ENCODE measurements around the gene ETS1.

ETS1 gene

DNA sequence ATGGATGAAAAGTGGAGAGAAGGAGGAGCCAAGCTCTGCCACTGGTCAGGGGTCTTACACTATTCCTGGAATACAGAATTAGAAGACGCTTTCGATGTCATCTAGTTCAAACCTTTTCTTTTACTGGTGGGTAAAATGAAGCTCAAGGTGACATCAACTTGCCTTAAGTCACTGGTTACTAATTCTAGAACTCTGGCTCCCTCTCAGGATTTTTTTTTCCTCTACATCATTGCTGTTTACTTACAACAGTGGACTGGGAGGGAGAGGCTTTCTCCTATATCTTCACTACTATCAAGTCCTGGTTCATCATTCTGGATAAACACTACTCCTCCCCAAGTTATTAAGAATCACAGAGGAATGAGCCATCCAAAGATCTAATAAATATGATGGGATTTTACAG, 82.9 kb downstream of the ETS1 start:
- H3K9ac ChIP-seq (ENCODE audit: low read depth, low read length): no peak overlapping the region
- no peaks in the 10 kb centered on the region for H3K9me3 ChIP-seq (ENCODE audit: control insufficient read depth, insufficient read depth, low read length)
- H3K4me1 ChIP-seq (ENCODE audit: control insufficient read depth, insufficient read depth, low read length): peaks cover 14% of the 10 kb centered on the region
- no peaks in the 10 kb centered on the region for H3K36me3 ChIP-seq (ENCODE audit: control insufficient read depth, insufficient read depth, low read length)
- H3K27me3 ChIP-seq (ENCODE audit: control insufficient read depth, insufficient read depth, low read length): no peaks in the 10 kb centered on the region
- no peak overlapping the region for H3K27ac ChIP-seq (ENCODE audit: low read depth, low read length)
- no peak overlapping the region for H3K4me3 ChIP-seq (ENCODE audit: low read depth, low read length)

GRCh38 chr11:128503245-128503991, 83.9 kb downstream of the ETS1 start:
- Histone ChIP-seq H3K27ac (ENCODE audit: low read depth, low read length) (no peak overlapping the region), H3K9ac (ENCODE audit: low read depth, low read length) (no peak overlapping the region), H3K27me3 (ENCODE audit: control insufficient read depth, insufficient read depth, low read length) (no peaks in the 10 kb centered on the region), H3K4me1 (ENCODE audit: control insufficient read depth, insufficient read depth, low read length) (peaks cover 14% of the 10 kb centered on the region), H3K36me3 (ENCODE audit: control insufficient read depth, insufficient read depth, low read length) (no peaks in the 10 kb centered on the region), H3K9me3 (ENCODE audit: control insufficient read depth, insufficient read depth, low read length) (no peaks in the 10 kb centered on the region), H3K4me3 (ENCODE audit: low read depth, low read length) (no peak overlapping the region)

- H3K4me1 ChIP-seq (ENCODE audit: control insufficient read depth, insufficient read depth, low read length): peaks cover 11% of the 10 kb centered on the region
- H3K27ac ChIP-seq (ENCODE audit: low read depth, low read length): no peak overlapping the region
- no peaks in the 10 kb centered on the region for H3K27me3 ChIP-seq (ENCODE audit: control insufficient read depth, insufficient read depth, low read length)
- no peaks in the 10 kb centered on the region for H3K9me3 ChIP-seq (ENCODE audit: control insufficient read depth, insufficient read depth, low read length)
- H3K9ac ChIP-seq (ENCODE audit: low read depth, low read length): no peak overlapping the region
- no peak overlapping the region for H3K4me3 ChIP-seq (ENCODE audit: low read depth, low read length)
- no peaks in the 10 kb centered on the region for H3K36me3 ChIP-seq (ENCODE audit: control insufficient read depth, insufficient read depth, low read length)
These were observed 84.6 kb downstream of the ETS1 start for GRCh38 chr11:128502726-128503125.

DNA sequence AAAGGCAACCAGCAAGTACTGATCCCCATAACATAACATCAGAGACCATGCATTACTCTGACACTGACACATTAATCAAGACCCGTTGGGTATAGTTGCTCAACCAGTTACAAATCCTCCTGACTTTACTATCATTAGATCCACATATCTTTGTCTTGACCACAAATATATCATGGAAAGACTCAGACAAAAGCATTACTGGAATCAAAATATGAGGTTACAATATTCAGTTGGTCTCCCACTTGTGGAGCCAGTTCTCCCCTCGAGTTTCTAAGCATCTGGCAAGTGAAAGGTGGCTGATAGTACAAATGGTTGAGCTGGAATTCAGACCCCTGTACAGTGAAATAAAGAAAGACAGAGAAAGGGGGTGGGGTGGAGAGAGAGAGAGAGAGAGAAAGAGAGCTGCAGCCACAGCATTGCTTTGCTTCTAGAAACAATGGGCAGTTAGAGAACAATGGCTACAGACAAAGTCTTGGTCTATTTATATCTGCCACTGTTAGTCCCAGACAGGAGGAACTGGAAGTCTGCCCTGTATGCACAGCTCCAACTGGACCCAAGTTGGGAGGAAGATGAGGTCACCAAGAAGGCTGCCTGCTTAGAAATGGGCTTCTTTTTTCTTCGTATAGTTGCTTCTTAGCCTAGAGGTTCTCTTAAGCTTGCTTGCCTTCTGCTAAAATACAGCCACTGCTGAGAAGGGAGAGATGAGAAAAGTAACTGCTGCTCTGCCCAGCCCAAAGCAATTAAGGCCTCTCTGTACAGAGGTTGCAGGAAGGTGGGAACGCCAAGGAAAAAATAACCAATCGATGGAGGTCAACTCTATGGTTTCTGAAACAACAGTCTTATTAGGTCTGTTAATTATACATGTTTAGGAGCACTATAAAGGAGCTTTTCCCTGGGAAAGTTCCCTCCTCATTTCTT, 85.5 kb downstream of the ETS1 start:
- no peak overlapping the region for H3K27ac ChIP-seq (ENCODE audit: low read depth, low read length)
- no peak overlapping the region for H3K4me3 ChIP-seq (ENCODE audit: low read depth, low read length)
- H3K9ac ChIP-seq (ENCODE audit: low read depth, low read length): no peak overlapping the region
- H3K9me3 ChIP-seq (ENCODE audit: control insufficient read depth, insufficient read depth, low read length): no peaks in the 10 kb centered on the region
- no peaks in the 10 kb centered on the region for H3K27me3 ChIP-seq (ENCODE audit: control insufficient read depth, insufficient read depth, low read length)
- H3K36me3 ChIP-seq (ENCODE audit: control insufficient read depth, insufficient read depth, low read length): no peaks in the 10 kb centered on the region
- peaks cover 12% of the 10 kb centered on the region for H3K4me1 ChIP-seq (ENCODE audit: control insufficient read depth, insufficient read depth, low read length)

GRCh38 chr11:128501008-128501407, 86.3 kb downstream of the ETS1 start:
- H3K36me3 ChIP-seq (ENCODE audit: control insufficient read depth, insufficient read depth, low read length): no peaks in the 10 kb centered on the region
- no peak overlapping the region for H3K9ac ChIP-seq (ENCODE audit: low read depth, low read length)
- H3K4me1 ChIP-seq (ENCODE audit: control insufficient read depth, insufficient read depth, low read length): peaks cover 14% of the 10 kb centered on the region
- no peak overlapping the region for H3K4me3 ChIP-seq (ENCODE audit: low read depth, low read length)
- H3K9me3 ChIP-seq (ENCODE audit: control insufficient read depth, insufficient read depth, low read length): no peaks in the 10 kb centered on the region
- no peak overlapping the region for H3K27ac ChIP-seq (ENCODE audit: low read depth, low read length)
- H3K27me3 ChIP-seq (ENCODE audit: control insufficient read depth, insufficient read depth, low read length): no peaks in the 10 kb centered on the region

GRCh38 chr11:128500493-128500892, 86.9 kb downstream of the ETS1 start:
- H3K36me3 ChIP-seq (ENCODE audit: control insufficient read depth, insufficient read depth, low read length): no peaks in the 10 kb centered on the region
- H3K4me1 ChIP-seq (ENCODE audit: control insufficient read depth, insufficient read depth, low read length): peaks cover 14% of the 10 kb centered on the region
- H3K9ac ChIP-seq (ENCODE audit: low read depth, low read length): no peak overlapping the region
- H3K4me3 ChIP-seq (ENCODE audit: low read depth, low read length): no peak overlapping the region
- no peaks in the 10 kb centered on the region for H3K9me3 ChIP-seq (ENCODE audit: control insufficient read depth, insufficient read depth, low read length)
- no peaks in the 10 kb centered on the region for H3K27me3 ChIP-seq (ENCODE audit: control insufficient read depth, insufficient read depth, low read length)
- no peak overlapping the region for H3K27ac ChIP-seq (ENCODE audit: low read depth, low read length)

GRCh38 chr11:128499613-128500253, 87.6 kb downstream of the ETS1 start:
- H3K9me3 ChIP-seq (ENCODE audit: control insufficient read depth, insufficient read depth, low read length): no peaks in the 10 kb centered on the region
- H3K27me3 ChIP-seq (ENCODE audit: control insufficient read depth, insufficient read depth, low read length): no peaks in the 10 kb centered on the region
- H3K4me3 ChIP-seq (ENCODE audit: low read depth, low read length): no peak overlapping the region
- no peaks in the 10 kb centered on the region for H3K36me3 ChIP-seq (ENCODE audit: control insufficient read depth, insufficient read depth, low read length)
- H3K9ac ChIP-seq (ENCODE audit: low read depth, low read length): no peak overlapping the region
- H3K4me1 ChIP-seq (ENCODE audit: control insufficient read depth, insufficient read depth, low read length): peaks cover 14% of the 10 kb centered on the region
- no peak overlapping the region for H3K27ac ChIP-seq (ENCODE audit: low read depth, low read length)

GRCh38 chr11:128498721-128499245, 88.6 kb downstream of the ETS1 start:
- Histone ChIP-seq H3K36me3 (ENCODE audit: control insufficient read depth, insufficient read depth, low read length) (no peaks in the 10 kb centered on the region), H3K9me3 (ENCODE audit: control insufficient read depth, insufficient read depth, low read length) (no peaks in the 10 kb centered on the region), H3K4me3 (ENCODE audit: low read depth, low read length) (no peak overlapping the region), H3K9ac (ENCODE audit: low read depth, low read length) (no peak overlapping the region), H3K27ac (ENCODE audit: low read depth, low read length) (no peak overlapping the region), H3K4me1 (ENCODE audit: control insufficient read depth, insufficient read depth, low read length) (peaks cover 14% of the 10 kb centered on the region), H3K27me3 (ENCODE audit: control insufficient read depth, insufficient read depth, low read length) (no peaks in the 10 kb centered on the region)

GRCh38 chr11:128497776-128498095, 89.6 kb downstream of the ETS1 start:
- Histone ChIP-seq H3K9me3 (ENCODE audit: control insufficient read depth, insufficient read depth, low read length) (no peaks in the 10 kb centered on the region), H3K9ac (ENCODE audit: low read depth, low read length) (no peak overlapping the region), H3K27ac (ENCODE audit: low read depth, low read length) (peak overlapping the region; percentile 66), H3K4me1 (ENCODE audit: control insufficient read depth, insufficient read depth, low read length) (peaks cover 14% of the 10 kb centered on the region), H3K4me3 (ENCODE audit: low read depth, low read length) (no peak overlapping the region), H3K27me3 (ENCODE audit: control insufficient read depth, insufficient read depth, low read length) (no peaks in the 10 kb centered on the region), H3K36me3 (ENCODE audit: control insufficient read depth, insufficient read depth, low read length) (no peaks in the 10 kb centered on the region)

- Histone ChIP-seq H3K27me3 (ENCODE audit: control insufficient read depth, insufficient read depth, low read length) (no peaks in the 10 kb centered on the region), H3K9me3 (ENCODE audit: control insufficient read depth, insufficient read depth, low read length) (no peaks in the 10 kb centered on the region), H3K27ac (ENCODE audit: low read depth, low read length) (peak overlapping the region; percentile 66), H3K4me1 (ENCODE audit: control insufficient read depth, insufficient read depth, low read length) (peaks cover 14% of the 10 kb centered on the region), H3K4me3 (ENCODE audit: low read depth, low read length) (no peak overlapping the region), H3K9ac (ENCODE audit: low read depth, low read length) (no peak overlapping the region), H3K36me3 (ENCODE audit: control insufficient read depth, insufficient read depth, low read length) (no peaks in the 10 kb centered on the region)
These were observed 90.1 kb downstream of the ETS1 start for GRCh38 chr11:128497061-128497775.

Data from HUES48 (cell line).